Keratinocyte (primary cell): Measurements from ENCODE around the gene MME. TPM values are rescaled to one million over a fixed set of nuclear protein-coding genes. Genes with fewer than 3 reads are reported as not detected.

ENCODE experiments used
- DNase-seq: peaks from one replicate; pipeline ENCODE4 v3.0.0-alpha.2; 2011; ENCODE audit warnings: low read depth, missing footprints, low spot score
- FAIRE-seq: peaks from 2 replicates; lab custom pipeline; 2011; peaks lifted over from hg19 to GRCh38; lab: Jason Lieb, UNC
- H2AFZ ChIP-seq: 2 replicates; pipeline ENCODE4 v1.6.0; 2012; ENCODE audit warnings: low read length, control low read depth, inconsistent platforms; ENCODE audit not compliant: control insufficient read depth
- H3K27ac ChIP-seq: 2 replicates; pipeline ENCODE4 v1.5.1; 2011; ENCODE audit warnings: low read length; ENCODE audit not compliant: control insufficient read depth, insufficient read depth
- H3K27me3 ChIP-seq: 3 replicates; pipeline ENCODE4 v1.6.0; 2011; ENCODE audit warnings: low read length; ENCODE audit not compliant: control insufficient read depth, insufficient read depth; ENCODE audit errors: extremely low read depth
- H3K36me3 ChIP-seq, 2 experiments: 2 replicates in 1 of 2; 3 replicates in 1 of 2; pipeline ENCODE4 v1.5.1; 2011; ENCODE audit warnings: low read length in 2 of 2, mild to moderate bottlenecking in 1 of 2; ENCODE audit not compliant: control insufficient read depth in 2 of 2, insufficient read depth in 2 of 2; ENCODE audit errors: extremely low read depth in 1 of 2
- H3K4me1 ChIP-seq: 3 replicates; pipeline ENCODE4 v1.5.1; 2011; ENCODE audit warnings: low read length; ENCODE audit not compliant: control insufficient read depth, insufficient read depth; ENCODE audit errors: extremely low read depth
- H3K4me2 ChIP-seq: 3 replicates; pipeline ENCODE4 v1.6.0; 2011; ENCODE audit warnings: low read depth, low read length; ENCODE audit not compliant: control insufficient read depth, insufficient read depth; ENCODE audit errors: extremely low read depth
- H3K4me3 ChIP-seq, 3 experiments: fragments of 200-600 bp in 1 of 3; sonication (generic) in 1 of 3; 2 replicates in 2 of 3; 3 replicates in 1 of 3; pipeline ENCODE4 v1.5.1; 2011 to 2016; ENCODE audit warnings: low read length in 3 of 3, mild to moderate bottlenecking in 3 of 3, control low read depth in 2 of 3, inconsistent platforms in 1 of 3, low read depth in 1 of 3, mixed read lengths in 1 of 3, mixed run types in 1 of 3, moderate library complexity in 1 of 3; ENCODE audit not compliant: control insufficient read depth in 2 of 3, insufficient read depth in 2 of 3; ENCODE audit errors: extremely low read depth in 1 of 3
- H3K79me2 ChIP-seq: 2 replicates; pipeline ENCODE4 v1.6.0; 2012; ENCODE audit warnings: low read length; ENCODE audit not compliant: control insufficient read depth, insufficient read depth
- H3K9ac ChIP-seq: 3 replicates; pipeline ENCODE4 v1.6.0; 2011; ENCODE audit warnings: low read length; ENCODE audit not compliant: control insufficient read depth, insufficient read depth; ENCODE audit errors: extremely low read depth
- H3K9me1 ChIP-seq: 3 replicates; pipeline ENCODE4 v1.6.0; 2011; ENCODE audit warnings: low read length; ENCODE audit not compliant: control insufficient read depth, insufficient read depth; ENCODE audit errors: extremely low read depth
- H3K9me3 ChIP-seq: 2 replicates; pipeline ENCODE4 v1.5.1; 2012; ENCODE audit warnings: low read depth, low read length; ENCODE audit not compliant: control insufficient read depth
- H4K20me1 ChIP-seq: 3 replicates; pipeline ENCODE4 v1.6.0; 2011; ENCODE audit warnings: low read length; ENCODE audit not compliant: control insufficient read depth, insufficient read depth; ENCODE audit errors: extremely low read depth
- CTCF ChIP-seq, 3 experiments: IDR thresholded peaks in 1 of 3; conservative IDR thresholded peaks in 1 of 3; optimal IDR thresholded peaks in 1 of 3; 2 replicates in 2 of 3; 3 replicates in 1 of 3; pipeline versions ENCODE3 to v1.5.1; 2011; ENCODE audit warnings: low read length in 3 of 3, mild to moderate bottlenecking in 3 of 3, moderate library complexity in 2 of 3, control low read depth in 1 of 3, inconsistent platforms in 1 of 3; ENCODE audit not compliant: insufficient read depth in 2 of 3; ENCODE audit errors: extremely low read depth in 1 of 3
- EZH2 ChIP-seq: IDR thresholded peaks from one replicate; pipeline ENCODE4 v1.6.1; 2012; ENCODE audit warnings: inconsistent platforms, mild to moderate bottlenecking, low read length, moderate library complexity
- dilution Hi-C: fragments of 300-500 bp; cut with MboI; formaldehyde crosslinking; loops from one replicate; pipeline ENCODE4 v1.7.0; 2020; ENCODE audit warnings: low sequenced_read_pairs; ENCODE audit not compliant: extremely low pct_ligation_motif_present
- polyA plus RNA-seq, 5 experiments: library from polyadenylated mRNA; depleted of rRNA in 3 of 5; stranded (reverse) in 3 of 5; stranded (forward) in 1 of 5; unstranded in 1 of 5; fragments of >200 nt; gene quantifications; 1 replicate in 1 of 5; 2 replicates in 3 of 5; 3 replicates in 1 of 5; pipeline versions ENCODE4 v1.2.1 to v1.2.3, GENCODE V29; 2011 to 2012; ENCODE audit warnings: missing spikeins in 2 of 5, low read depth in 1 of 5, low replicate concordance in 1 of 5

Gene MME
- polyA plus RNA-seq, 1 donor (not counting 4 experiments of a cell fraction or from before 2014, with no cell fraction given): 2.0 TPM

DNA sequence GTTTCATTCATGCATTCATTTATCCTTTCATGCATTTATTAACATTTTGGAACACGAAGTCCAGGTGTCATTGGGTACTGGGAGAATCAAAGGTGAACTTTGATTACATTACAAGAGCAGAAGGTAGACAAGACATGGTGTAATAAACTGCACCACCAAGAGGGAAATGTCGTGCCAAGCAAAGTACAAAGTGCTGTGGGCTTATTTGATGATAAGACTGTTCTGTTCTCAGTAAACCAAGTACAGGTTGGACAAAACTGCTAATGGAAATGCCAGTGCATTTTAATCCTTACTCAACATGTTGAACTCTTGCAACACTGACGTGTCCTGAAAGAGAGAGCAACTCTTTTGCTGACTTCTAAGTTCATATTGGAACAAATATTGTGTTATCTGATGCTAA, 69.4 kb downstream of the MME start:
- Histone ChIP-seq H3K79me2 (no peaks in the 10 kb centered on the region), H3K27ac (no peak overlapping the region), H3K4me2 (no peak overlapping the region), H3K4me3 (no peak overlapping the region), H3K9me3 (no peaks in the 10 kb centered on the region), H4K20me1 (no peaks in the 10 kb centered on the region), H3K4me1 (no peaks in the 10 kb centered on the region), H3K27me3 (no peaks in the 10 kb centered on the region), H3K9me1 (no peaks in the 10 kb centered on the region), H2AFZ (no peak overlapping the region), H3K9ac (no peak overlapping the region), H3K36me3 (no peaks in the 10 kb centered on the region)
- TF ChIP-seq CTCF (optimal IDR thresholded peaks at IDR 0.05 in 1 of 3, IDR thresholded peaks at IDR 0.05 in 1 of 3, conservative IDR thresholded peaks at IDR 0.05 in 1 of 3; ENCODE audit: extremely low read depth in 1 of 3, insufficient read depth in 2 of 3, low read length in 3 of 3) (no peak), EZH2 (no peak)
- DNase-seq: no peak
- dilution Hi-C loops: no loop called here
- no peak for FAIRE-seq

DNA sequence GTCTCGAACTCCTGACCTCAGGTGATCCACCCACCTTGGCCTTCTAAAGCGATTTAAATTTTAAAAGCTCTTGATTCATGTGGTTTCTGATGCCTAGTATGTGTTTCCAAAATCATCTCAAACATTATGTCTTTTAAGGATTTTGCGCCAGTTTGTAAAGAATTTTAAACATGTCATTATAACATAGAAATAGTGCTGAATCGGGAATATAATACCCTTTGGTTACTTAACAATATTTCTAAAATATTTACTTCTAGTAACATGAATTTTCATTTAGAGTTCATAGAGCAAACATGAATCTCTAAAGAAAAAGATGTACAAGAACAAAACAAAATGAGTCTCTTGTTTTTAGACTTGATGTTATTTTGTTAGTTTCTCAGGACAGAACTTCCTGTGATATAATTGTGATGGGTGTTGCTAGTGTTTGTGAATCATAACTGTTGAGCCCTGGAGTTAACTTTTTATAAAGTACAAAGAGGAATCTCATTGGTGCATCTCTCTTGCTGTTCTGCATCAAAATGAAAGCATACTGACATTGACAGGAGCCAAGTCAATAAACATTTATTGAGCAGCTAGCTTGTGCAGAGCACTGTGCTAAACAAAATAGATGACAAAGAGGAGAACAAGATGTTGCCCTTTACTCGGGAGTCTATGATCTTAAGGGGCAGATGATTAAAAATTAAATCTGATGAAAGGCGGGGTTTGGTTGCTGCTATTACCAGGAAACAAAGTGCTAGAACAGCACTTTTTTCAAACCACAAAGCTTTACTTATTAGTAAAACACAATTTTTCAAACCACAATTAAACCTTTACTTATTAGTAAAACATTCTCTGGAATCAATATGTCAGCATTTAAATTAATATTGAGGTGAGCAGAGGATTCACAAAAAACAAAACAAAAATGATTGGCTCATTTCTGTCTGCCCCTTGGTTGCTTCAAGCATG, 73.4 kb downstream of the MME start:
- H4K20me1 ChIP-seq: no peaks in the 10 kb centered on the region
- dilution Hi-C loops: no loop called here
- H3K4me2 ChIP-seq: no peak overlapping the region
- no peak overlapping the region for H3K27ac ChIP-seq
- no peaks in the 10 kb centered on the region for H3K36me3 ChIP-seq
- no peaks in the 10 kb centered on the region for H3K79me2 ChIP-seq
- H3K4me1 ChIP-seq: no peaks in the 10 kb centered on the region
- no peaks in the 10 kb centered on the region for H3K27me3 ChIP-seq
- no peaks in the 10 kb centered on the region for H3K9me3 ChIP-seq
- H3K4me3 ChIP-seq: no peak overlapping the region
- DNase-seq (no peak), FAIRE-seq (no peak)
- no peaks in the 10 kb centered on the region for H3K9me1 ChIP-seq
- no peak overlapping the region for H3K9ac ChIP-seq
- no peak overlapping the region for H2AFZ ChIP-seq
- TF ChIP-seq EZH2 (no peak), CTCF (optimal IDR thresholded peaks at IDR 0.05 in 1 of 3, IDR thresholded peaks at IDR 0.05 in 1 of 3, conservative IDR thresholded peaks at IDR 0.05 in 1 of 3; ENCODE audit: extremely low read depth in 1 of 3, insufficient read depth in 2 of 3, low read length in 3 of 3) (no peak)
